GM19467 (cell line): Measurements from ENCODE around the gene EGFL7.

Experiments
- ATAC-seq: cut with Tn5 transposase; IDR thresholded peaks from one replicate; pipeline ENCODE4 v1.9.1; 2021; ENCODE audit warnings: mild to moderate bottlenecking, moderate library complexity; ENCODE audit not compliant: unreplicated experiment

EGFL7 gene

GRCh38 chr9:136658849-136659535 lies 3.7 kb upstream of the EGFL7 start:
- ATAC-seq, result no peak

DNA sequence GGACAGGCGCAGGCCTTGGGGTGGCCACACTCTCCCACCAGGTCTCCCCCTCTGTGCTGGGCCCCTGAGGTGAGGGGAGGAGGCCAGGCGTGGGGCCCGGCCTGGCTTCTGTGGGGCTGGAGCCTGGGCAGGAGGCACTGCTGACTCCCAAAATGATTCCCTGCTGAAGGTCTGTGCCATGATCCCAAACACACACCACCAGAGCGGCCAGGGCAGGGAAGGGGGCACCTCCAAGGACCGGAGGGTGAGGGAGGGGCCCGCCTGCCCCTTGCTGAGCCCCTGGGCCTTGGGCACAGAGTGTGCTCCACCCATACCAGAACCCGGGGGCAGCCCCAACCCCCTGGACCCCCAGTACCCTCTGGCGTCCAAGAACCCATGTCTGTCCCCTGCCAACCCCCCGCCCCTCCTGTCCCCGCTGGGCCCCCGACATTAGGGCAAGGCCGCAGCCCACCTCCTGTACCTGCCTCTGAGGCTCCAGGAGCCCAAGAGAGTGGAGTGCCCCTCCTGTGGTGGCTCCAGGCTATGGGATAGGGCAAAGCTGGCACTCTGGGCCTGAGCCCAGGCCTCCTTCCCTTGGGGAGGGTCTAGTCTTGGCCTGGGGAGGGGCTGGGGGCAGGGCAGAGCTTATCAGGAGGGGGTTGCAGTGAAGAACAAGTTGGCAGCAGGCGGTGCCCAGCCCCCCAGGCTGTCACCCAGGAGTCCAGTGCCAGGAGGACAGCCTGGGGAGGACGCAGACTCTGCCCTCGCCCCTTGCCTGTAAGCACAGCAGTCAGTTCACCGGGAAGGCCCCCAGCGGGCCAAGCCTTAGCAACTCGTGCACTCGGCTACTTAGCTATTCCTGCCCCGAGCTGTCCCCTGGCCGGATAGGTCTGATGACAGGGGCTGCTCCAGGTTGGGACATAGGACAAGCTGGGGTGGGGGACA lies 2.6 kb upstream of the EGFL7 start:
- ATAC-seq, result no peak

- ATAC-seq, result no peak
These were observed 1.7 kb upstream of the EGFL7 start for GRCh38 chr9:136660971-136661550.

DNA sequence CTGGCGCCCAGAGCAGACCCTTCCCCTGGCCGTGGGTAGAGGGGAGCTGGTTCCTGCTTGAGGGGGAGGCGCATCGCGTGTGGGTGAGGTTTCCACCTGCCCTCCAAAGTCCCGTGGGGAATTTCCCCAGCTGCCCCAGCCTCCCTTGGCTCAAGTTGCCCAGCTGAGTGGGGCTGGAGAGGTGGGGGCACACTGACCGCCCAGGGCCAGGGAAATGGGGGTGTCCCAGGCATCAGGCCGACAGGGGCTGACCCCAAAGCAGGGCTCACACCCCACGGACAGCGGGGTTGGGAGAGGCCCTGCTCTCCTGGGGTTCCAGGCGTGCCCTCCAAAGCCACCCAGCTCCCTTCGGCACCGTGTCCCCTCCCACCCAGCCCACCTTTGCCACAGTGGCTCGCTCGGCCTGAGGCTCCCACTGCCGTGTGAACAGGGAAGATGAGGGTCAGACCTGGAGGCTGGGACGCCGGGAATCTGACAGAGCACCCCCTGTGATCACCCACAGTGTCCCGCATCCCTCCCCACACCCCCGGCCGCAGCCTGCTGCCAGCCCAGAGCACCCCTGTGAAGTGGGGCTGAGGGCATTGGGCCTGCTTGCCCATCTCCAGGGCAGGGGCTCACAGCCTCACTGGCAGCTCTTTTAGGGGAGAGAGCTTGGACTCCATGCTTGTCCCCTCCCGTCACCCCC lies 933 bp upstream of the EGFL7 start:
- no peak for ATAC-seq

DNA sequence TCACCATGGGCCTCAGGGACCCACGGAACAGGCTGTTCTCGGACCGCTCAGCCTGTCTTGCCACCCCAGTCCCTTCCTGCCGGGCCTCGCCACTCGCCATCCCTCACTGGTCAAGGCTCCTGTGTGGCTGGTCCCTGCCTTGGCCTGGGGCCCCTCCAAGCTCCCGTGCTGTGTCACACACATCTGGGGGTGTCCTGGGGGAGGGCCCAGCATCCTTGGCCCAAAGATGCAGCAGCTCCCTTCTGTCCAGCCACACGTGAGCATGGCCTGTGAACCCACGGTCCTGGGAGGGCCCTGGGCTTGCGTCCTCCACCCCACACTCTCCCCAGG lies 425 bp upstream of the EGFL7 start:
- ATAC-seq, result no peak

DNA sequence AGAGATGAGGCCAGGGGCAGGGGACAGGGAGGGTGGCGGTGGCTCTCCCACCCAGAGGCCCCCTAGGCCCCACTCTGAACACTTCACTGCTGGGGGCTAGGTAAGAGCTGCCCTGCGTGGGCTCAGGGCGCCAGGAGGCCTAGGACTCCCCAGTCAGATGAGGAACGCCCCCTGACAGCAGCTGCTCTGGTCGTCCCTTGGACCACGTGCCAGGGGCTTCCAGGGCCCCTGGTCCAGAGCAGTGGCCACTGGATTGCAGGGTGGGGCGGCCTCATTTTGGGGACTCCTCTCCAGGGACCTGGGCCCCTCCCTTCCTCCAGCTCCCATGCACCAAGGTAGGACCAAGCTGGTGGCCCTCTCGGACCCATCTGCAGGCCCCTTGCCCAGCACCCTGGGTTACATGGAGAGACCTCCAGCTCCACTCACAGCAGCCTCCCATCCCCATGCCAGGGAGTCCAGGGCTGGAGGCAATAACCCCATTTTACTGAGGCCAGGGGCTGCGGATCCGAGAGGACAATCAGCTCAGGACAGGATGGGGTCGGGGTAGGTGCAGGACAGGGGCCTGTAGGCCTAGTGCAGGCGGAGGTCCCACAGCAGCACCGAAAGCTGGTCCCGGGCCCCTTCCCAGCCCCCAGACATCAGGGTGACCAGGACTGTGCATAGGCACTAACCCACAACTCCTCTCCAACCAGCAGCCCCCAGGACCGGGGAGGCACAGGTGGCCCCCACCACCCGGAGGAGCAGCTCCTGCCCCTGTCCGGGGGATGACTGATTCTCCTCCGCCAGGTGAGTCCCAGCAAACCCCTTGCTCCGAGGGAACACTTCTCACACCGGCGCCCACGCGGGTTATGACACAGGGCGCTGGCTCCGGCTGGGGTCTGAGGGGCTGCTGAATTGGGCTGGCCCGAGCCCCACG lies 1.5 kb downstream of the EGFL7 start:
- no peak for ATAC-seq

DNA sequence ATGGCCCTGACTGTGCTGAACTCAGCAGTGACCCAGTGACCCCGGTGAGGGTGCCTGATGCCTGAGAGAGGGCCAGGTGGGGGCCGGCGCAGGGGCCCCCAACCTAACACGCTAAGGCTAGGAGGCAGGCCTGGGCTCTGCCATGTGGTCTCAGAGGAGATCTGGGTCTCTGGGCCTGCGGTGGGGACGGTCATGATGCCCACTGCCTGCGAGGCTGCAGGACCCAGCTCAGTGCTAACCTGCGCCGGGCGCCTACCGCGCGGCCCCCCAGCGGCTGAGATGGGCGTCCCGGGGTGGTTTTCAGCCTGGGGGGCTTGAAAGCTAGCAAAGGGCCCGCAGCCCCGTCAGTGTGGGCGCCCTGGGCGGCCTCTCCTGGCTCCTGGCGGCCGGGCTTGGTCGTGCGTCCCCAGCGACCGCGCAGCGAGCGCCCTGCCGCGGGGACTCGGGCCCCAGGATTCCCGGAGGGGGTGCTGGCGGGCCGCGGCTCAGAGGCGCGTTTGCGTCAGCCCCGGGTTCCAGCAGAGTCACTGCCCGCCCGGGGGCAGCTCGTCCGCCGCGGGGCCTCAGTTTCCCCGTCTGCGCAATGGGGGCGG lies 2.5 kb downstream of the EGFL7 start:
- ATAC-seq, result no peak

GRCh38 chr9:136665704-136666371 lies 3.1 kb downstream of the EGFL7 start:
- no peak for ATAC-seq

DNA sequence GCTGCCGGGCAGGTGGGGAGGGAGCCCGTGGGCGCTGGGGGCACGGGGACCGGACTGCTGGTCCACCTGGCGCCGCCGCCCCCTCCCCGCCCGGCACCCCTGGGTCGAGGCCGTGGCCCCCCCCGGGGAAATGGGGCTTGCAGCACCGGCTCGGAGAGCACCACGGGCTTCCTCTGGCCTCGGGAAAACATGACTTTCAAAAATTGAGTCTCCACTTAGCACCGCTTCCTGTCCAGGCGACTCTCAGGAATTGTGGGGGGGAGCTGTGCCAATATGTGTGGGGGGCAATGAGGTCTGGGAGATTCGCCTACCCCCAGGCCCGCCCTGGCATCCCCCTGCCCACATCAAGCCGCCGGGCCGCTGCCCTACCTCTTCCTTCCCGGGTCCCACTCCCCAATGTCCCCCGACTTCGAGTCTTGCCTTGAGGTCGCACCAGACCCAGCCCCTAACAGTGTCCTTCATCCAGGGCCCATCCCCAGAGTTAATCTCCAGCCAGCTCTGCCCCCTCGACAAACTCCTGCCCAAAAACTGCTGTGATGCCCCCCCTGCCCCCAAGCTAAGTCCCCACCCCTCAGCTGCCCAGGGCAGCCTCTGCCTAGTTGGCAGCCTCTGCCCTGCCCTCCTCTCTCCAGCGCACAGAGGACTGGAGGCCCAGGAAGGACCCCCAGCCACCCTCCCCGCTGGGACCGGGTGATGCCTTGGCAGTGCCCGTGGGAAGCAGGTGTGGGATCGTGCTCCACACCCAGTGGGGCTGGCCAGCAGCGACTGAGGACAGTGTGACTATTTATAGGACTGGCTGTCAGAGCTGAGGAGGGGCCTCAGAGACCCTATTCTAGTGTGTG lies 3.9 kb downstream of the EGFL7 start:
- ATAC-seq, result no peak

GRCh38 chr9:136667214-136667939 lies 4.7 kb downstream of the EGFL7 start:
- no peak for ATAC-seq

DNA sequence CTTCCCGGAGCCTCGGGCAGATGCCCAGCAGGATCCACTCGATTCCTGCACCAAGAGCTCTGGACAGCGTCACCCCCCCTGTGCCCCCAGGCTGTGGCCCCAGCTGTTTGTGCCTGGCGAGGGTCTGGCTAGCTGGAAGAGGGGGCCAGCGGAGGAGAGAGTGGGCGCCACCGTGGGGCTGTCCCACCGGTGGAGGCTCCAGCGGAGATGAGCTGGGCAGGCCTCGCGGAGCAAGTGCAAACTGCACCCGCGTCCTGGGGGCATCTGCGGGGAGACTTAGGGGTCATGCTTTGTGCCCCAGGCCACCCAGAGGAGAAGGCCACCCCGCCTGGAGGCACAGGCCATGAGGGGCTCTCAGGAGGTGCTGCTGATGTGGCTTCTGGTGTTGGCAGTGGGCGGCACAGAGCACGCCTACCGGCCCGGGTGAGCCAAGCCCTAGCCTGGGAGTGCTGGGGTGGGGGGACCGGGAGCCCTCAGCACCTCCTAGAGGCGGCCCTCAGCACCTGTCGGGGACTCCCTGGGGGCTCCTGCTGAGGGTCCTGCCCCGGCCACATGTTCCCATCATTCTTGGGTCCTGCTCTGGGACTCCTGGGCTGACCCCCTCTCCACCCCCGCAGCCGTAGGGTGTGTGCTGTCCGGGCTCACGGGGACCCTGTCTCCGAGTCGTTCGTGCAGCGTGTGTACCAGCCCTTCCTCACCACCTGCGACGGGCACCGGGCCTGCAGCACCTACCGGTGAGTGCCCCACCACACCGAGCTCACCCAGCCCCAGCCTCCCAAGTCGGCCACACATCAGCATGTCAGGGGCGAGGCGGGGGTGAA lies 5.4 kb downstream of the EGFL7 start:
- ATAC-seq, result no peak

- no peak for ATAC-seq
These were observed 6.5 kb downstream of the EGFL7 start for GRCh38 chr9:136668983-136669790.

DNA sequence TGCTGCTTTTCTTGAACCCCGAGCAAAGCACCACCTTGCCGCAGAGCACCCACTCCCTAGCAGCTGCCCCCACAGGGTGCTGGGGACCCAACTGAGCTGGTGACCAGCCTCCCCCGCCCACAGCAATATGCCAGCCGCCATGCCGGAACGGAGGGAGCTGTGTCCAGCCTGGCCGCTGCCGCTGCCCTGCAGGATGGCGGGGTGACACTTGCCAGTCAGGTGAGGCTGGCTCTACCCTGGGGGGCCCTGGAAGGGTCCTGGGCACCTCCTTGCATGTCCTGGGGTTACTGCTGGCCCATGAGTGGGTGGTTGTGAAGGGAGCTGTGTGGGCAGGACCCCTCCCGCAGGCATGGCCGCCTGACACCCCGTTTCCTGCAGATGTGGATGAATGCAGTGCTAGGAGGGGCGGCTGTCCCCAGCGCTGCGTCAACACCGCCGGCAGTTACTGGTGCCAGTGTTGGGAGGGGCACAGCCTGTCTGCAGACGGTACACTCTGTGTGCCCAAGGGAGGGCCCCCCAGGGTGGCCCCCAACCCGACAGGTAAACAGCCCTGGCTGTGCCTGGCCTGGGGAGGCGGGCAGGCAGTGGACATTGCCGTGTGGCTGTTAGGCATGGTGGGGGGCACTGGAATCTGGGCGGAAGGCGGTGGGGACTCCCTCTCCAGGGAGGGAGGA lies 7.2 kb downstream of the EGFL7 start:
- ATAC-seq, result no peak

DNA sequence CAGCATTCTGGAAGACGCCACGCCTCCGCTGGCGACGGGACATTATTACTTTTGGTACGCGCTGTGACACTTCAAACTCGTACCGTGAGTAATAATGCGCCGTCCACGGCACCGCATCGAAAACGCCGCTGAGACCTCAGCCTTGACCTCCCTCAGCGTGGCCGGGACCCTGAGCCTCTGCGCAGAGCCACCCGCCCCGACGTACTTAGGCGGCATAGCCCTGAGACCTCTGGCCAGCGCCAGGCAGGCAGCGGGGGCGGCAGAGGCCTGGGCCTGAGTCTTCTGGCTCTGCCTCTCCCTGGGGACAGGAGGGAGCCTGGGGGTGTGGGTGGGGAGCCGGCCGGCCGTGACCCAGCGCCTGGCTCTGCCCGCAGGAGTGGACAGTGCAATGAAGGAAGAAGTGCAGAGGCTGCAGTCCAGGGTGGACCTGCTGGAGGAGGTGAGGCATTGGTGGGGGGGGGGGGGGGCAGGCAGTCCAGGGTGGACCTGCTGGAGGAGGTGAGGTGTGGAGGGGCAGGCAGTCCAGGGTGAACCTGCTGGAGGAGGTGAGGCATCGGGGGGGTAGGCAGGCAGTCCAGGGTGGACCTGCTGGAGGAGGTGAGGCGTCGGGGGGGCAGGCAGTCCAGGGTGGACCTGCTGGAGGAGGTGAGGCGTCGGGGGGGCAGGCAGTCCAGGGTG lies 8.0 kb downstream of the EGFL7 start:
- no peak for ATAC-seq

DNA sequence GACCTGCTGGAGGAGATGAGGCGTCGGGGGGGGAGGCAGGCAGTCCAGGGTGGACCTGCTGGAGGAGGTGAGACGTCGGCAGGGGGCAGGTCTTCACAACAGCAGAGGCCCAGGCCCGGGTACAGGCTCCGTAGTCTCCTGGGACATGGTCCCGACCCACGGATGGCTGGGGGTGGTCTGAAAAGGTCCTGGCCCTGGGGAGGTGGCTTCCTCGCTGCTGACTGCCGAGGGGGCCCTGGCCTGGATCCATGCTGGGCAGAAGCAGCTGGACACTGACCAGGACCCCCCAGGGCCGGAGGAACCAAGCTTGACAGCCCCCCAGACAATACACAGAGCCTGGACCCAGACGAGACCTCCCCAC lies 8.5 kb downstream of the EGFL7 start:
- ATAC-seq, result no peak
